ENCODE results near the gene SLC25A38. TPM values are rescaled to one million over a fixed set of nuclear protein-coding genes. Genes with fewer than 3 reads are reported as not detected.

The SLC25A38 gene
- total and polyA plus RNA-seq, 4 donors, result 24.8 to 31.0 (median 27.4) TPM

GRCh38 chr3:39344746-39345344 is 38.3 kb upstream of the SLC25A38 start:
- Histone ChIP-seq H3K27ac (ENCODE audit: low read depth in 1 of 2, low read length in 1 of 2) (no peak overlapping the region), H3K9ac (ENCODE audit: insufficient read depth in 1 of 2, low read length in 2 of 2) (no peak overlapping the region), H3K9me3 (ENCODE audit: control insufficient read depth in 4 of 4, insufficient read depth in 3 of 4, low read length in 3 of 4) (no peaks in the 10 kb centered on the region), H3K4me1 (ENCODE audit: control insufficient read depth in 5 of 5, insufficient read depth in 5 of 5, low read length in 5 of 5) (peaks cover 0 to 1% (median 0%) of the 10 kb centered on the region in 5 donors), H3K36me3 (ENCODE audit: control insufficient read depth in 4 of 4, insufficient read depth in 4 of 4, low read length in 4 of 4) (no peaks in the 10 kb centered on the region), H3K4me3 (no peak overlapping the region), H3K27me3 (ENCODE audit: control insufficient read depth in 3 of 3, insufficient read depth in 3 of 3, low read length in 2 of 3) (no peaks in the 10 kb centered on the region)
- no peak for ATAC-seq (ENCODE audit: insufficient read depth, low FRiP score)
- no peak for TF ChIP-seq CTCF (IDR thresholded peaks at IDR 0.05; ENCODE audit: control extremely low read depth, extremely low read depth)
- DNase-seq, result no peak

- 51 to 52% methylated on average over 2 of the region's 2 CpGs for WGBS, 2 donors
- peaks cover 0 to 1% (median 0%) of the 10 kb centered on the region in 5 donors for H3K4me1 ChIP-seq (ENCODE audit: control insufficient read depth in 5 of 5, insufficient read depth in 5 of 5, low read length in 5 of 5)
- ATAC-seq (ENCODE audit: insufficient read depth, low FRiP score) (no peak), DNase-seq (no peak)
- H3K4me3 ChIP-seq, result no peak overlapping the region
- H3K36me3 ChIP-seq (ENCODE audit: control insufficient read depth in 4 of 4, insufficient read depth in 4 of 4, low read length in 4 of 4), result no peaks in the 10 kb centered on the region
- H3K27ac ChIP-seq (ENCODE audit: low read depth in 1 of 2, low read length in 1 of 2), result no peak overlapping the region
- H3K9me3 ChIP-seq (ENCODE audit: control insufficient read depth in 4 of 4, insufficient read depth in 3 of 4, low read length in 3 of 4), result no peaks in the 10 kb centered on the region
- no peak overlapping the region for H3K9ac ChIP-seq (ENCODE audit: insufficient read depth in 1 of 2, low read length in 2 of 2)
- no peaks in the 10 kb centered on the region for H3K27me3 ChIP-seq (ENCODE audit: control insufficient read depth in 3 of 3, insufficient read depth in 3 of 3, low read length in 2 of 3)
- no peak for TF ChIP-seq CTCF (IDR thresholded peaks at IDR 0.05; ENCODE audit: control extremely low read depth, extremely low read depth)
These were observed 36.2 kb upstream of the SLC25A38 start for GRCh38 chr3:39346785-39347585.

- 54 to 85% methylated on average over 3 of the region's 3 CpGs for WGBS, 2 donors
- Histone ChIP-seq H3K4me1 (ENCODE audit: control insufficient read depth in 5 of 5, insufficient read depth in 5 of 5, low read length in 5 of 5) (peaks cover 0 to 1% (median 0%) of the 10 kb centered on the region in 5 donors), H3K4me3 (no peak overlapping the region), H3K27ac (ENCODE audit: low read depth in 1 of 2, low read length in 1 of 2) (no peak overlapping the region), H3K27me3 (ENCODE audit: control insufficient read depth in 3 of 3, insufficient read depth in 3 of 3, low read length in 2 of 3) (no peaks in the 10 kb centered on the region), H3K36me3 (ENCODE audit: control insufficient read depth in 4 of 4, insufficient read depth in 4 of 4, low read length in 4 of 4) (no peaks in the 10 kb centered on the region), H3K9ac (ENCODE audit: insufficient read depth in 1 of 2, low read length in 2 of 2) (no peak overlapping the region), H3K9me3 (ENCODE audit: control insufficient read depth in 4 of 4, insufficient read depth in 3 of 4, low read length in 3 of 4) (no peaks in the 10 kb centered on the region)
- TF ChIP-seq CTCF (IDR thresholded peaks at IDR 0.05; ENCODE audit: control extremely low read depth, extremely low read depth), result no peak
- no peak for ATAC-seq (ENCODE audit: insufficient read depth, low FRiP score)
- no peak for DNase-seq
These were observed 35.6 kb upstream of the SLC25A38 start for GRCh38 chr3:39347586-39347876.

Measured in lung (tissue), 12 donors.